IPS DF 6.9 (cell line): ENCODE data around the gene NCKAP5.

Source experiments
- DNase-seq: peaks from one replicate; pipeline ENCODE4 v3.0.0-alpha.2; 2013; ENCODE audit warnings: low read depth, low spot score
- H3K27ac ChIP-seq: one replicate; pipeline ENCODE4 v1.5.1; 2013; ENCODE audit warnings: low read length, control low read depth
- H3K27me3 ChIP-seq: 2 replicates; pipeline ENCODE4 v1.6.1; 2013; ENCODE audit warnings: mild to moderate bottlenecking, low read length; ENCODE audit not compliant: control insufficient read depth, insufficient read depth
- H3K36me3 ChIP-seq: 2 replicates; pipeline ENCODE4 v1.6.1; 2013; ENCODE audit warnings: low read length; ENCODE audit not compliant: control insufficient read depth, insufficient read depth
- H3K4me1 ChIP-seq: 2 replicates; pipeline ENCODE4 v1.6.1; 2013; ENCODE audit warnings: low read length; ENCODE audit not compliant: control insufficient read depth, insufficient read depth
- H3K4me3 ChIP-seq: 2 replicates; pipeline ENCODE4 v1.5.1; 2013; ENCODE audit warnings: mild to moderate bottlenecking, low read length
- H3K9me3 ChIP-seq: 2 replicates; pipeline ENCODE4 v1.6.1; 2013; ENCODE audit warnings: low read length, inconsistent platforms; ENCODE audit not compliant: control insufficient read depth, insufficient read depth
- WGBS: extraction: QIAGEN DNeasy Blood & Tissue Kit; methylation state at CpG from one replicate; pipeline ENCODE4 v1.1.7; 2013; ENCODE audit warnings: mixed read lengths, missing lambda C conversion rate; ENCODE audit not compliant: insufficient read length, insufficient coverage; 5-methylcytosine and 5-hydroxymethylcytosine counted together

NCKAP5 gene

GRCh38 chr2:133426791-133427190, 141.5 kb downstream of the NCKAP5 start:
- Histone ChIP-seq H3K36me3 (no peaks in the 10 kb centered on the region), H3K4me3 (no peak overlapping the region), H3K27ac (no peak overlapping the region), H3K4me1 (peaks cover 1% of the 10 kb centered on the region; the same call in 1 of the 2 replicates), H3K27me3 (no peaks in the 10 kb centered on the region), H3K9me3 (no peaks in the 10 kb centered on the region)
- DNase-seq: no peak
- no CpG with 5 or more reads among the region's 1 CpG for WGBS

GRCh38 chr2:133425612-133426011, 142.7 kb downstream of the NCKAP5 start:
- no peak overlapping the region for H3K27ac ChIP-seq
- H3K9me3 ChIP-seq: no peaks in the 10 kb centered on the region
- H3K27me3 ChIP-seq: no peaks in the 10 kb centered on the region
- no peak for DNase-seq
- no peak overlapping the region for H3K4me3 ChIP-seq
- peaks cover 1% of the 10 kb centered on the region; the same call in 1 of the 2 replicates for H3K4me1 ChIP-seq
- H3K36me3 ChIP-seq: no peaks in the 10 kb centered on the region
- WGBS: no CpG with 5 or more reads among the region's 2 CpGs

DNA sequence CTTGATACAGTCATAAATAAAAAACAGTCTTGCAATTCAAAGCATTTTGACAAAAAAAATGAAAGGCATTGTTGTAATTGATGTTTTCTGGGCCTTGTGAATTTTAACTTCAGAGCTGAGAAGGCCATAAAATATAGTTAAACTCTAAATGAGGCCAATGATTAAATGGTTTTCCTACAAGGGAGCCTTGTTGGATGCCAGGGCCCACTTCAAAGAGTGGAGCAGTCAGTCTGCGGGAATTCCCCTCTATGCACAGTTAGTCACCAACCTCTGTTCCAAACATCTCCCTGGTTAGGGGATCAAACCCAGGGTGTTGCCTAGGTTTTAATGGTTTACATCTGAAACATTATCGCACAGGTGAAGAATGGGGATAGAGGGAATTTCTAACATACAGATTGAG, 143.4 kb downstream of the NCKAP5 start:
- no peaks in the 10 kb centered on the region for H3K27me3 ChIP-seq
- no peaks in the 10 kb centered on the region for H3K9me3 ChIP-seq
- WGBS: no CpG with 5 or more reads among the region's 2 CpGs
- no peak overlapping the region for H3K27ac ChIP-seq
- peaks cover 1% of the 10 kb centered on the region; the same call in 1 of the 2 replicates for H3K4me1 ChIP-seq
- DNase-seq: no peak
- no peaks in the 10 kb centered on the region for H3K36me3 ChIP-seq
- no peak overlapping the region for H3K4me3 ChIP-seq

DNA sequence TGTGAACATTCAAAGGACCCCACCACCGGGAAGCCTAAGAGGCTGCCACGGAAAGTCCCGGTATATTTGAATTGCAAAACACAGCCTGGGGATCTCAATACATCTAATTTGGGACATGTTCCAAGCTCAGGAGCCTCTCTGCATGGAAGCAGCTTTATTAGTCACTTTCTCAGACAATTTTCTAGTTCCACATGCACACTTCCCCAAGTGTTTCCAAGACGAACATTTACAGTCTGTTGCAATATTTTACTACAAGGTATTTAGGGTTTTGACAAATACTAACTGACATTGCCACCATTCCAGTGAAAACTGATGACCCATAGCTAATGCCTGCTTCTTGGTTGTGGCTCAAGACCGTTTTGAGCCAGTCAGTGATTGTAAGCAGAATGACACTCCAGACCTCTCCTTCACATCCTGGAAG, 145.3 kb downstream of the NCKAP5 start:
- no peaks in the 10 kb centered on the region for H3K9me3 ChIP-seq
- WGBS: no CpG with 5 or more reads among the region's 5 CpGs
- H3K27ac ChIP-seq: no peak overlapping the region
- H3K4me1 ChIP-seq: peaks cover 1% of the 10 kb centered on the region; the same call in 1 of the 2 replicates
- H3K36me3 ChIP-seq: no peaks in the 10 kb centered on the region
- no peak overlapping the region for H3K4me3 ChIP-seq
- no peaks in the 10 kb centered on the region for H3K27me3 ChIP-seq
- no peak for DNase-seq

DNA sequence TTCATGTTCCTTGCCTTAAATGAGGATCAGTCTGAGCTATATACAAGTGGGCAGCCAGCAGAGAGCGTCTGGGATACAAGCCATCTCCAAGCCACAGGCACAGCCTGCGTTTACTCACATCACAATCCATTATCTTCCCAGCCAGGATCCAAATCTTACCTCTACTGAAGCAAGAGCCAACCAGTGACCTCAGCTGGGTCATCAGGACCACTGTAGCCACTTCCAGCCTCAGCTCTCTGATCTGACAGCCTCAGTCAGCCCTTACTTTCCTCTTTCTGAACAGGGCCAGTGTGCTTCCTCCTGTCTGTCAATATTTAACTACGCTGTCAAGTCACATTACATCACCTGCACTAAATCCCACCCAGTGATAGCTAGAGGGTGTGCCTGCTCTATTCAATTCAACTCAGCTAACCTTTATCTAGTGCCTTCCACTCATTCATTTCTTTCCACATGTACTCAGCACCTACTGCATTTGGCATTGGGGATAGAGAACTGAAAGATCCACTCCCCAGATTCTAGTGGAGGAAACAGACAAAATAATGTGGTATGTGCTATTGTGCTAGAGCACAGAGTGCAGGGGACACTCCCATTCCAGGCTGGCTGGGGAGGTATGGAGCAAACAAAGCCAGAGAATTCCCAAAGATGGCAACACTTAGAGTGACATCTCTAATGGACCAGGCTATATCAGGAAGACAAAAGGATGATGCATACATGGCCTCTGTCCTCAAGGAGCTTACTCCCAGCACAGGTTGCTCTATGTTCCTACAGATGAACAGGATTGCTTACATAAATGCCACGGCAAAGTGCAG, 146.5 kb downstream of the NCKAP5 start:
- Histone ChIP-seq H3K9me3 (no peaks in the 10 kb centered on the region), H3K27me3 (no peaks in the 10 kb centered on the region), H3K4me1 (peaks cover 1% of the 10 kb centered on the region; the same call in 1 of the 2 replicates), H3K4me3 (no peak overlapping the region), H3K36me3 (no peaks in the 10 kb centered on the region), H3K27ac (no peak overlapping the region)
- DNase-seq: no peak
- no CpG with 5 or more reads among the region's 4 CpGs for WGBS

DNA sequence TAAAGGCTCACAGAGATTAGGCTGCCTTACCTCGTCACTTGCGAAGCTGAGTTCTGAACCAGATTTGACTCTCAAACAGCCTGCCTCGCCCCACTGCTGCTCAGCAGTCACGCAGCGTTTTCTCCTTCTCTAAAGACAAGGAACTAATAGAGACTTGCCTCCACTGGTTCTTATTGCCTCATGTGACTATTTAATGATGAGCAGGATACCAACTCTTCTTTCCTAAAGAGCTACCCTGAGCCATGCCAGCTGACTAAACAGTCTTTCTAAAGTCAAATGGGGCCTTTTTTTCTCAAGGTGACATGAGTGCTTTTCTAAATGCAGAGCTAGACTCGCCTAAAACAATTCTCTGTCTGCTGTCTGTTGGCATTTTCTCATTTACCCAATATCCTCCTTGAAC, 147.5 kb downstream of the NCKAP5 start:
- Histone ChIP-seq H3K27ac (no peak overlapping the region), H3K4me3 (no peak overlapping the region), H3K36me3 (no peaks in the 10 kb centered on the region), H3K4me1 (peaks cover 1% of the 10 kb centered on the region; the same call in 1 of the 2 replicates), H3K9me3 (no peaks in the 10 kb centered on the region), H3K27me3 (no peaks in the 10 kb centered on the region)
- no peak for DNase-seq
- WGBS: no CpG with 5 or more reads among the region's 6 CpGs

DNA sequence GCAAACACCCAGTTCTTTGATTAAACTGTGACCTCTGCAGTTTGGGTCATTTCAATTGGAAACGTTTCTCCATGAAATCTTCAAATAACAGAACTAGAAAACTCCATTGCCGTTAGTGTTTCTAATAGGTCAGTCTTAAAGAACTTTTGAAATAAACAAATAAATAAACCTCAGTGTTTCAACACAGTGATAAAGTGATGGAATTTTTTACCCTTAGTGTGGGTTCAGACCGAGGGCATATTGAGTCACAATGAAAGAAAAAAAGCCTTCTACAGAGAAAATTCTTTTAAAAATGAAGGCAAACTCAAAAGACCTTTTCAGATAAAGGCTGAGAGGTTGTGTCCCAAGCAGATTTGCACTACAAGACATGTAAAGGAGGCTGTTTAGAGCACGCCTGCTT, 149.6 kb downstream of the NCKAP5 start:
- DNase-seq: no peak
- no CpG with 5 or more reads among the region's 4 CpGs for WGBS
- H3K27me3 ChIP-seq: no peaks in the 10 kb centered on the region

GRCh38 chr2:133418021-133418420, 150.2 kb downstream of the NCKAP5 start:
- Histone ChIP-seq H3K36me3 (no peaks in the 10 kb centered on the region), H3K4me3 (no peak overlapping the region), H3K27me3 (no peaks in the 10 kb centered on the region), H3K4me1 (peaks cover 1% of the 10 kb centered on the region; the same call in 1 of the 2 replicates), H3K9me3 (no peaks in the 10 kb centered on the region), H3K27ac (no peak overlapping the region)
- WGBS: no CpG with 5 or more reads among the region's 2 CpGs
- no peak for DNase-seq

More for the DNA sequence above, 149.6 kb downstream of the NCKAP5 start:
- H3K27ac ChIP-seq: no peak overlapping the region
- no peak overlapping the region for H3K4me3 ChIP-seq
- H3K9me3 ChIP-seq: no peaks in the 10 kb centered on the region
- no peaks in the 10 kb centered on the region for H3K36me3 ChIP-seq
- H3K4me1 ChIP-seq: peaks cover 1% of the 10 kb centered on the region; the same call in 1 of the 2 replicates

DNA sequence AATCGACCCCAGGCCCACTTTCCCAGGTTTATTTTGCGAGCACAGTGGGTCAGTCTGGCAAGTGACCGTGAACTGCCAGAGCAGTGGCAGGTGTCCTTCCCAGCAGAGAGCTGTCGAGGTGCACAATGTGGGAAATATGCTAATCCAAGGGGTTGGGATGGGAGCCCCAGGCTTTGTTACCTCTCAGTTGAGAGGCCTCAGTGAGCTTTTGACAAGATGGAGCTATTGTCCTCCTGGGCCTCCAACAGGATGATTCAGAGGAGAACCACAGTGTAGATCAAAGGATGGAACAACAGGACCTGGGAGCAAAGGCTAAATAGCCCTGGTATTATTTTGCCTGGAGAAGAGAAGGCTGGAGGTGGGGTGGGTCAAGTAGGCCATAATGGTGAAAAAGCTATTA, 150.8 kb downstream of the NCKAP5 start:
- no CpG with 5 or more reads among the region's 4 CpGs for WGBS
- Histone ChIP-seq H3K27ac (no peak overlapping the region), H3K4me1 (no peaks in the 10 kb centered on the region; the same call in 1 of the 2 replicates), H3K36me3 (no peaks in the 10 kb centered on the region), H3K27me3 (no peaks in the 10 kb centered on the region), H3K9me3 (no peaks in the 10 kb centered on the region), H3K4me3 (no peak overlapping the region)
- DNase-seq: no peak

DNA sequence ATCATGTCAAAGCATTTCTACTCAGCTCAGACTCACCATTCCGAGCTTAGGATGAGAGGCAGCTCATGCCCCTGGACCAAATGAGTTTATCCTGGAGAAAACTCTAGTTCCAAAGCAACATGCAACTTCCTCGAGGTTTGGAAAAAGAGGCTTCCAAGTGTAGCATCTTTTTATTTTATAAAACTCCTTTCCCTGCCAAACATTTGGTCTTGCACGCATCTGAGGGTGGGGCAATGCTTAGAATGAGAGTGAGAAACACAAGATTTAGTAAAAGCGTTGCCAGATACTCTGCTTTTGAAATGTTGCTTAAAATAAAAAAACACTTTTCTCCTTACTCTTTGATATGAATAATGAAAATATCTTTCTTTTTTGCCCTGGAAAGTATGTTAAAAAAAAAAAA, 151.5 kb downstream of the NCKAP5 start:
- H3K4me3 ChIP-seq: no peak overlapping the region
- WGBS: no CpG with 5 or more reads among the region's 4 CpGs
- H3K9me3 ChIP-seq: no peaks in the 10 kb centered on the region
- H3K4me1 ChIP-seq: no peaks in the 10 kb centered on the region; the same call in 1 of the 2 replicates
- no peak for DNase-seq
- H3K36me3 ChIP-seq: no peaks in the 10 kb centered on the region
- no peaks in the 10 kb centered on the region for H3K27me3 ChIP-seq
- H3K27ac ChIP-seq: no peak overlapping the region

- Histone ChIP-seq H3K27me3 (no peaks in the 10 kb centered on the region), H3K4me3 (no peak overlapping the region), H3K9me3 (no peaks in the 10 kb centered on the region), H3K36me3 (no peaks in the 10 kb centered on the region), H3K27ac (no peak overlapping the region), H3K4me1 (no peaks in the 10 kb centered on the region)
- DNase-seq: no peak
- no CpG with 5 or more reads among the region's 2 CpGs for whole genome bisulfite sequencing
Observed at GRCh38 chr2:133416146-133416545, 152.1 kb downstream of the NCKAP5 start.
